Nasal cavity respiratory epithelium epithelial cell of viscerocranial mucosa (primary cell): Measurements from ENCODE around the gene CRACDL. TPM values are rescaled to one million over a fixed set of nuclear protein-coding genes. Genes with fewer than 3 reads are reported as not detected.

Experiments used
- total RNA-seq: library from RNA; depleted of rRNA; stranded (reverse); fragments of >200 nt; gene quantifications from 2 replicates; pipeline ENCODE4 v1.2.3, GENCODE V29; 2014

Gene CRACDL
- total RNA-seq: 0.34 and 12.7 TPM in 2 replicates

GRCh38 chr2:98935777-98936352, at the start of gene CRACDL:
Gene CRACDL (minus strand): TSS chr2:98936225. CDS start chr2:98846800, 89,425 bp downstream.

Other genes with a start within 250 kb of the CRACDL start
- gene MGAT4A, start 205.1 kb downstream of the CRACDL start, total RNA-seq: 4.1 and 6.8 TPM in 2 replicates
- gene C2orf15, start 205.5 kb upstream of the CRACDL start, total RNA-seq: 0.93 and 2.1 TPM in 2 replicates
- gene TSGA10, start 218.7 kb upstream of the CRACDL start, total RNA-seq: 7.9 and 8.6 TPM in 2 replicates
- gene LIPT1, start 218.7 kb upstream of the CRACDL start, total RNA-seq: 7.8 and 8.9 TPM in 2 replicates
- gene MITD1, start 244.8 kb upstream of the CRACDL start, total RNA-seq: 19.9 and 35.9 TPM in 2 replicates
- gene MRPL30, start 245.0 kb upstream of the CRACDL start, total RNA-seq: 31.8 TPM in 2 replicates